Ovary (tissue), 3 donors: ENCODE data around the gene CREG2.

Source experiments
- EP300 ChIP-seq: sonication (generic); formaldehyde crosslinking; IDR thresholded peaks from one replicate; pipeline ENCODE4 v1.6.1; 2017; ENCODE audit warnings: antibody characterized with exemption
- TF ChIP-seq, protein P1 (sequence below), 3 donors: fragments of 450-650 bp in 2 of 3; fragments of 200-600 bp in 1 of 3; IDR thresholded peaks; one replicate each; pipeline versions ENCODE4 v1.5.1 to v1.8.0; 2016 to 2022; ENCODE audit warnings: antibody characterized with exemption in 3 of 3, mild to moderate bottlenecking in 1 of 3
- donor health status: DM: no; HTN: no; CAD: no.

DNA sequence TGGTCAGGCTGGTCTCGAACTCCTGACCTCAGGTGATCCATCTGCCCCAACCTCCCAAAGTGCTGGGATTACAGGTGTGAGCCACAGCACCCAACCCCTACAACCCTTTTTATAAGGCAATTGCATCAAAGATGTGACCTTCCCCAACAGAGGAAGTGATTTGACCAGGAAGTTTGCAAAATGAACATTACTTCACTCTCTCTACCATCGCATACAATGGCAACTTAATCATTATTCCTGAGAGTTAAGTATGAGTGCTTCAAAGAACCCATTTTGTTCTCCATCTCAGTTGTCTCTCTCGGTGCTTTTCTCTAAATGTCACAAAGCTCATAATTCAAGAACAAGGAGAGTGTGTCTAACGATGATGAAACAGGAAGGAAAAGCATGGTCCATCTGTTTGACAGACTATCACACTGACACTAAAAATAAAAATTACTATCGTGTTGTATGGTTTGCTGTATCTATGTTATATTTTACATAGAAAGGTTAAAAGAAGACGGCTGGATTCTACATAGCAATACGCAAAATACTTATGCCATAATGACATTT lies 18.1 kb upstream of the CREG2 start:
- TF ChIP-seq, protein P1, sequence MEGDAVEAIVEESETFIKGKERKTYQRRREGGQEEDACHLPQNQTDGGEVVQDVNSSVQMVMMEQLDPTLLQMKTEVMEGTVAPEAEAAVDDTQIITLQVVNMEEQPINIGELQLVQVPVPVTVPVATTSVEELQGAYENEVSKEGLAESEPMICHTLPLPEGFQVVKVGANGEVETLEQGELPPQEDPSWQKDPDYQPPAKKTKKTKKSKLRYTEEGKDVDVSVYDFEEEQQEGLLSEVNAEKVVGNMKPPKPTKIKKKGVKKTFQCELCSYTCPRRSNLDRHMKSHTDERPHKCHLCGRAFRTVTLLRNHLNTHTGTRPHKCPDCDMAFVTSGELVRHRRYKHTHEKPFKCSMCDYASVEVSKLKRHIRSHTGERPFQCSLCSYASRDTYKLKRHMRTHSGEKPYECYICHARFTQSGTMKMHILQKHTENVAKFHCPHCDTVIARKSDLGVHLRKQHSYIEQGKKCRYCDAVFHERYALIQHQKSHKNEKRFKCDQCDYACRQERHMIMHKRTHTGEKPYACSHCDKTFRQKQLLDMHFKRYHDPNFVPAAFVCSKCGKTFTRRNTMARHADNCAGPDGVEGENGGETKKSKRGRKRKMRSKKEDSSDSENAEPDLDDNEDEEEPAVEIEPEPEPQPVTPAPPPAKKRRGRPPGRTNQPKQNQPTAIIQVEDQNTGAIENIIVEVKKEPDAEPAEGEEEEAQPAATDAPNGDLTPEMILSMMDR (IDR thresholded peaks at IDR 0.05) = no peak
- TF ChIP-seq EP300 = no peak
